HEK293 (cell line): ENCODE measurements around the gene CYP26B1.

ENCODE experiments used
- CTCF ChIP-seq: fragments of 450-650 bp; formaldehyde crosslinking; IDR thresholded peaks from 2 replicates; pipeline ENCODE4 v1.5.1; 2016; ENCODE audit warnings: missing biosample characterization, missing genetic modification characterization
- REST ChIP-seq: fragments of 450-650 bp; formaldehyde crosslinking; IDR thresholded peaks from 2 replicates; pipeline ENCODE4 v1.5.1; 2016; ENCODE audit warnings: missing biosample characterization, missing genetic modification characterization
- ZNF324 ChIP-seq: fragments of 450-650 bp; formaldehyde crosslinking; IDR thresholded peaks from 2 replicates; pipeline ENCODE4 v1.5.1; 2016; ENCODE audit warnings: missing biosample characterization, missing genetic modification characterization
- ZNF416 ChIP-seq: fragments of 450-650 bp; formaldehyde crosslinking; IDR thresholded peaks from 2 replicates; pipeline ENCODE4 v1.5.1; 2016; ENCODE audit warnings: missing biosample characterization, missing genetic modification characterization

GRCh38 chr2:72117718-72118117 lies 29.9 kb downstream of the CYP26B1 start:
- TF ChIP-seq CTCF (tag by site-specific recombination) (no peak), REST (tag by site-specific recombination) (no peak), ZNF324 (no peak), ZNF416 (tag by site-specific recombination) (no peak)
